GM19372 (cell line): ENCODE data around the gene TMEM248.
A peak's percentile ranks its signal among the peaks of the same experiment; 100 is the strongest.
"Not testable (repeated sequence)": the region's sequence is repeated elsewhere in the genome, so short reads cannot be mapped to it uniquely, and the experiment has no call there.

ENCODE experiments used
- ATAC-seq: cut with Tn5 transposase; IDR thresholded peaks from one replicate; pipeline ENCODE4 v1.9.1; 2021; ENCODE audit warnings: mild to moderate bottlenecking, low read depth, moderate library complexity; ENCODE audit not compliant: unreplicated experiment

TMEM248 gene

DNA sequence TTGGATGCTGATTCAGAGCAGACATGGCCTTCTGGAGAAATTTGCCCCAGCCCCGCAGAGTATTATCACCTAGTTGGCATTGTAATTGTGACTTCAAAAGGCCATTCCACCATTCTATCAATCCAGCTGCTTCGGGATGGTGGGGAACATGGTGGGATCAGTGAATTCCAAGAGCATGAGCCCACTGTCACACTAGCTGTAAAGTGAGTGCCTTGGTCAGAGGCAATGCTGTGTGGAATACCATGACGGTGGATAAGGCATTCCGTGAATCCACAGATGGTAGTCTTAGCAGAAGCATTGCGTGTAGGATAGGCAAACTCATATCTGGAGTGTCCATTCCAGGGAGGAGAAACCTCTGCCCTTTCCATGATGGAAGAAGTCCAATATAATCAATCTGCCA, 13.3 kb upstream of the TMEM248 start:
- no peak for ATAC-seq

DNA sequence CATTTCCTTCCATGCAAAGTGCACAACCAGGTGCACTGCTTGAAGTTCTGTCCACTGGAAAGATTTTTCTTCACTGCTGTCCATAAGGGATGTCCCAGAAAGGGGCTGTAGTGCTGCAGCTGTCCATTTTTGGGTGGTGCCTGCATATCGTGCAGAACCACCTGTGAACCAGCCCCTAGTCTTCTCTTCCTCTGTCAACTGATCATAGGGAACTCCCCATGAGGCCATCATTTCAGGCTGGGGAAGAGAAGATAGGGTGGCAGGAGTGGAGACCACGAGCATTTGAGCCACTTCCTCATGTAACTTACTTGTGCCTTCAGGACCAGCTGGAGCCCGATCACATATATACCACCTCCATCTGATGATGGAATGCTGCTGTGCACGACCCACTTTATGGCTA, 12.4 kb upstream of the TMEM248 start:
- not testable (repeated sequence) for ATAC-seq

- ATAC-seq: no peak
These were observed 10.2 kb upstream of the TMEM248 start for GRCh38 chr7:66910789-66911188.

DNA sequence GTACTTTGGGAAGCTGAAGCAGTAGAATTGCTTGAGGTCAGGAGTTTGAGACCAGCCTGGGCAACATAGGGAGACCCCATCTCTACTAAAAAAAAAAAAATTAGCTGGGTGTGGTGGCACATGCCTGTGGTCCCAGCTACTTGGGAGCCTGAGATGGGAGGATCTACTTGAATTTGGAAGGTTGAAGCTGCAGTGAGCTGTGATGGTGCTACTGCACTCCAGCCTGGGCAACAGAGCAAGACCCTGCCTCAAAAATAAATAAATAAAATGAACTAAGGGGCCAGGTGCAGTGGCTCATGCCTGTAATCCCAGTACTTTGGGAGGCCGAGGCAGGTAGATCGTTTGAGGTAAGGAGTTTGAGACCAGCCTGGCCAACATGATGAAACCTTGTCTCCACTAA, 9.8 kb upstream of the TMEM248 start:
- not testable (repeated sequence) for ATAC-seq

GRCh38 chr7:66912195-66912594, 8.8 kb upstream of the TMEM248 start:
- ATAC-seq: no peak

DNA sequence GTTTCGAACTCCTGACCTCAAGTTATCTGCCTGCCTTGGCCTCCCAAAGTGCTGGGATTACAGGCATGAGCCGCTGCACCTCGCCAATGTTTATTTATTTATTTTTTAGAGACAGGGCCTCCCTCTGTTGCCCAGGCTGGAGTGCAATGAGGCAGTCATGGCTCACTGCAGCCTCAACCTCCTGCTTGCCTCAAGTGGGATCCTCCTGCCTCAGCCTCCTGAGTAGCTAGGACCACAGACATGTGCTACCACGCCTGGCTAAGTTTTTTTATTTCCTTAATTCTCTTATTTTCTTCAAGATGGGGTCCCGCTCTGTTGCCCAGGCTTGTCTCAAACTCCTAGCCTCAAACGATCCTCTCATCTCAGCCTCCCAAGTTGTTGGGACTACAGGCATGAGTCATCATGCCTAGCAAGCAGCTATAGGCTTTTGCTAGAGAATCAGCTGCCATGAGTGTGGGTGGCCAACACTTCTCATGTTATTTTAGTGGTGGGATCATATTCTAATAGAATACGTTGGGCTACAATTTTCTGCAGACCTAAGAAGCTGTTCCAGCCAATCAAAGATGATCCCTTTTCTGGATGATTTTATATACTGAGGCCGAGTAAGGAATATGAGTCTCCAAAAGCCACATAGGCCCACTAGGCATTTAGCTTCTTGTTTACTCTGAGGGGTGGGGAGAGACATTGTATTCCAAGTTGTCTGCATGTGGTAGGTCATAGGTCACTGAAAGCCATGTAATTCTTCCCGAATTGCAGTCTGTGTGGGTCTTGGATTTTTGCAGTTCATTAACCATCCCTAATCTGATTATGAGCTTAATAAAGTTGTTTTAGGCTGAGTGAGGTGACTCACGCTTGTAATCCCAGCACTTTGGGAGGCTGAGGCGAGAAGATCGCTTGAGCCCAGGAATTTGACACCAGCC, 7.6 kb upstream of the TMEM248 start:
- ATAC-seq: no peak

DNA sequence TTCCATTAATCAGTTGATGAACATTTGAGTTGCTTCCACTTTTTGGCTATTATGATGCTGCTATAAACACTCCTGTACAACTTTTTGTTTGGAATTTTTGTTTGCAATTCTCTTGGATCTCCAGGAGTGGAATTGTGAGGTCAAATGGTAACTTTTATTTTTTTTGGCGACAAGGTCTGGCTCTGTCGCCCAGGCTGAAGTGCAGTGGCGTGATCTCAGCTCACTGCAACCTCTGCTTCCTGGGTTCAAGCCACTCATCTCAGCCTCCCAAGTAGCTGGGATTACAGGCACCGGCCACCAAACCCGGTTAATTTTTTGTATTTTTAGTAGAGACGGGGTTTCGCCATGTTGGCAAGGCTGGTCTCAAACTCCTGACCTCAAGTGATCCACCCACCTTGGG, 3.1 kb upstream of the TMEM248 start:
- not testable (repeated sequence) for ATAC-seq

DNA sequence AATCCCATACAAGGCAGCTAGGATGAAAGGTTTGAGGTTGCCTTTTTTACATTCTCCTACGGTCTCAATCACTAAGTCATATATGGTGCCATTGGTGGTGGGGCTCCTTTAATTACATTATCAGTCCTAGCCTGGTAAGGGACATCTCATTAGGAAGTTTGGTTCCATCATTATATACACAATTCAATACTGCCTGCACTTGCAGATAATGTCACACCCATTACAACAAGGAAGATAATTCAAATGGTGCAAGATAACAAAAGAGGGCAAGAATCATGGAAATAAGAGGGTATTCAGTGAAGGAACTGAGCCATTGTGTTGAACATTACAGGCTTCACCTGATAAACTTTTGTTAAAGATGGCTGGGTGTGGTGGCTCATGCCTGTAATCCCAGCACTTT, 1.7 kb upstream of the TMEM248 start:
- ATAC-seq: no peak

DNA sequence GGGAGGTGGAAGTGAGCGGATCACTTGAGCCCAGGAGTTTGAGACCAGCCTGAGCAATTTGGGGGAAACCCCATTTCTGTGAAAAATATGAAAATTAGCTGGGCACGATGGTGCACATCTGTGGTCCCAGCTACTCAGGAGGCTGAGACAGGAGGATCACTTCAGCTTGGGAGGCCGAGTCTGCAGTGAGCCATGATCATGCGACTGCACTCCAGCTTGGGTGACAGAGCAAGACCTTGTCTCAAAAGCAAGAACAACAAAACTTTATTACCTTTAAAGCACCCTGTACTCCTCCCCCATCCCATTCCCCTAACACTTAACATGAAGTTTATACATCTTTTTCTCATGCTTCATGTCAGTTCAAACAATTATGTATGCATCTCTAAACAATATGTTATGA, 1.3 kb upstream of the TMEM248 start:
- ATAC-seq: no peak

GRCh38 chr7:66920256-66920655, 769 bp upstream of the TMEM248 start:
- no peak for ATAC-seq

GRCh38 chr7:66921396-66921917, 432 bp downstream of the TMEM248 start:
- ATAC-seq: peak; percentile 23

DNA sequence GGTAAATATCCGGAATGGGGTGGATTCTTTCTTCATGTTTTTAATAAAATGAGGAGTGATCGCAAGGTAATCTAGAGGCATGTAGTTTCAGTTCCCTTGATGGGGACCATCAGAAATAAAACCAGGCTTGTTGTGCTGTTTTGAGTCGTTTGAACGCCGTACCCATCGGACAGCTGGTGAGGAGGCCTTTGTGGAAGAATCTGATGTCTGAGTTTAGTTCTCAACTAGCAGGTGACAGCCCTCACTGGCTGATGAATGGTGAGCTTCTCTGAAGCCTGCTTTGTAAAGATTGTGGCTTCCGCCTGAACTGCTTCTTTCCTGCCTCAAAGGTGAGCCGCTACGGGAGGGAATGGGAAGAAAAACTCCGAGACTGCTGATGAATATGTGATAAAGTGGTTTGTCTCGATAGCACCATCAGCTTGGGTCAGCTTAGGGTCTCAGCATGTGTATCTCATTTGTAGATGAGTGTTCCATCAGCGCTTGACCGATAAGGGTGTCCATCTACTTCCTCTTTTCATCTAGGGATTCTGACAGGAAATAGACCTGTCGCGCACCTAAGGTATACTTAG, 977 bp downstream of the TMEM248 start:
- peak; percentile 26 for ATAC-seq

- ATAC-seq: no peak
These were observed 4.2 kb downstream of the TMEM248 start for GRCh38 chr7:66925255-66925654.

DNA sequence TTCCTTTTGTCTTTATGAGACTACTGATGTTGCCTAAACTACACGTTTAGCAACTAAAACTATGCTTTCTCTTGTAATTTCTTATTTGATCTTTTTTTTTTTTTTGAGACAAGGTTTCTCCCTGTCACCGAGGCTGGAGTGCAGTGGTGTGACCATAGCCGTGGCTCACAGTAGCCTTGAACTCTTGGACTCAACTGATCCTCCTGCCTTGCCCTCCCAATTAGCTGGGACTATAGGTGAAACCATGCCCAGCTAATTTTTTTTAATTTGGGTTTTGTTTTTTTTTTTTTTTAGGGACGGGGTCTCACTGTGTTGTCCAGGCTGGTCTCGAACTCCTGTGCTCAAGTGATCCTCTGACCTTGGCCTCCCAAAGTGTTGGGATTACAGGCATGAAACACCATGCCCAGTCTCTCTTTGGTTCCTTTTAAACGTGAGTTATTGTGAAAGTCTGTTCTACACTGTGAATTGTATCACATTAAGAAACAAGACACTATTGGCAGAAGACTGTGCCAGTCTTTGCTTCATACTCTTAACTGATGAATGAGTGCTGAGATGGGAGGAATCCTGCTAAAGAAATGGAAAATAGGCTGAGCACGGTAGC, 6.4 kb downstream of the TMEM248 start:
- no peak for ATAC-seq

- no peak for ATAC-seq
These were observed 7.4 kb downstream of the TMEM248 start for GRCh38 chr7:66928388-66928787.

GRCh38 chr7:66929165-66929564, 8.1 kb downstream of the TMEM248 start:
- no peak for ATAC-seq

- no peak for ATAC-seq
These were observed 8.9 kb downstream of the TMEM248 start for GRCh38 chr7:66929935-66930334.

DNA sequence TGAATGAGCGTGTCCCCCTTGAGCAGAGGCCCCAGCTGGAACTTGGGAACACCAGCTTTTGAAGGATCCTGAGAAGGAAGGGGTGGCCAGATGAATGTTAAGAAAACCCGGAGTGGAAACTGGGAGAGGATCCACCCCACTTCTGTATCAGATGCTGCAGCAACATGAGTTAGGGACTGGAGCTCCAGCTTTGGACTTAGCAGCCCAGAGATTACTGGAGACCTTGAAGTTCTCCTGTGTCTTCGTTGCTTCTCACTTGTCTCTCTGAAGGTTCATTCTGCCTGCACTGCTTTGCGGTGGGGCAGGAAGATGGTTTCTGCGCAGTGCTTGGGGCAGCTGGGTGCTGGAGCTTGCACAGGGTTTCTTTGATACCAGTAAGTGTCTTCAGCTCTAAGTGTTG, 9.3 kb downstream of the TMEM248 start:
- no peak for ATAC-seq

DNA sequence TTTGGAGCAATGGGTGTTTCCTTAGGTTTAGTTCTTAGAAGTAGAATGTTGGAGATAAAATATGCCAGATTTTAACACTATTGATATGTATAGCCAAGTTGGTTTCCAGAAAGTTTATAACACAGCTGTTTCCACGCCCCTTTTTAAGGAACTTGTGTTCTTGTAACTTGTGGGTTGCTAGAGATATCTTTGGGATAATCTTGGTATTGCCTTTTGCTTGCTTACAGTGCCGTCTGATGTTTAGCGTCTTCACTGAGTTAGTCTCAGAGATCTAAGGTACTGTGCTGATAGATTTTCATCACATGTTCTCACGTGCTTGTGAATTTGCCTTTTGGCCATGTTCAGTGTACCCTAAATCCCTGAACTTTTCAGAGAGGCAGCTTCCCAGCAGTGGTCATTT, 12.4 kb downstream of the TMEM248 start:
- no peak for ATAC-seq

DNA sequence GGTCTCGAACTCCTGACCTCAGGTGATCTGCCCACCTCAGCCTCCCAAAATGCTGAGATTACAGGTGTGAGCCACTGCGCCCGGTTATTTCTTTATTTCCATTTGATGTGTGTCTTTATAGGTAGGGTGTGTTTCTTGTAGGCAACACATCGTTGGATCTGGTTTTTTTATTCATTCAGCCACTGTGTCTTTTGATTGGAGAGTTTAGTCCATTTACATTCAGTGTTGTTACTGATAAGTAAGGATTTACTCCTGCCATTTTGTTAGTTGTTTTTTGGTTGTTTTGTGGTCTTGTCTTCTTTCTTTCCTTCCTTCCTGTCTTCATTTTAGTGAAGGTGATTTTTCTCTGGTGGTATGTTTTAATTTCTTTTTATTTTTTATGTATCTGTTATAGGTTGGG, 16.9 kb downstream of the TMEM248 start:
- ATAC-seq: no peak

- no peak for ATAC-seq
These were observed 18.3 kb downstream of the TMEM248 start for GRCh38 chr7:66939325-66939724.
